Karpas-422 (cell line): ENCODE data around the gene MT1B. TPM values are rescaled to one million over a fixed set of nuclear protein-coding genes. Genes with fewer than 3 reads are reported as not detected.

ENCODE experiments used
- DNase-seq: peaks from one replicate; pipeline ENCODE4 v3.0.0-alpha.2; 2015
- H2AFZ ChIP-seq: fragments of 200-600 bp; sonication (generic); 2 replicates; pipeline ENCODE4 v1.6.1; 2014; ENCODE audit warnings: antibody characterized with exemption, low read length, mixed read lengths
- H3K27ac ChIP-seq: fragments of 200-600 bp; sonication (generic); 2 replicates; pipeline ENCODE4 v1.5.1; 2014; ENCODE audit warnings: mild to moderate bottlenecking, low read length, moderate library complexity
- H3K27me3 ChIP-seq: fragments of 200-600 bp; sonication (generic); 2 replicates; pipeline ENCODE4 v1.6.1; 2014; ENCODE audit warnings: low read length, mixed read lengths
- H3K36me3 ChIP-seq: fragments of 200-600 bp; sonication (generic); 2 replicates; pipeline ENCODE4 v1.6.1; 2014; ENCODE audit warnings: low read length, mixed read lengths; ENCODE audit not compliant: insufficient read depth
- H3K4me1 ChIP-seq: fragments of 200-600 bp; sonication (generic); 2 replicates; pipeline ENCODE4 v1.6.1; 2014; ENCODE audit warnings: mild to moderate bottlenecking, low read length, mixed read lengths
- H3K4me2 ChIP-seq: fragments of 200-600 bp; sonication (generic); 2 replicates; pipeline ENCODE4 v1.6.1; 2014; ENCODE audit warnings: low read length, low read depth, mild to moderate bottlenecking; ENCODE audit not compliant: poor library complexity, severe bottlenecking
- H3K4me3 ChIP-seq: fragments of 200-600 bp; sonication (generic); 2 replicates; pipeline ENCODE4 v1.5.1; 2014; ENCODE audit warnings: mild to moderate bottlenecking, antibody characterized with exemption, low read length, mixed read lengths
- H3K79me2 ChIP-seq: fragments of 200-600 bp; sonication (generic); 2 replicates; pipeline ENCODE4 v1.6.1; 2014; ENCODE audit warnings: mild to moderate bottlenecking, low read length, mixed read lengths
- H3K9ac ChIP-seq: fragments of 200-600 bp; sonication (generic); 2 replicates; pipeline ENCODE4 v1.6.0; 2014; ENCODE audit warnings: low read length
- H3K9me2 ChIP-seq: fragments of 200-600 bp; sonication (generic), shearing (Covaris generic); replicated peaks from 2 replicates; pipeline ENCODE4 v1.6.0; 2014; ENCODE audit warnings: mild to moderate bottlenecking, low read length, moderate library complexity; ENCODE audit not compliant: insufficient read depth
- H3K9me3 ChIP-seq: fragments of 300-700, 200-600 bp; sonication (generic); 2 replicates; pipeline ENCODE4 v1.6.1; 2014; ENCODE audit warnings: low read length, mixed read lengths
- H4K20me1 ChIP-seq: fragments of 200-600 bp; sonication (generic); 2 replicates; pipeline ENCODE4 v1.6.1; 2014; ENCODE audit warnings: mild to moderate bottlenecking, antibody characterized with exemption, low read length, low read depth; ENCODE audit not compliant: insufficient read depth
- total RNA-seq: library from RNA; depleted of rRNA; stranded (reverse); fragments of >200 nt; shearing (Covaris generic); gene quantifications from 2 replicates; pipeline ENCODE4 v1.2.3, GENCODE V29; 2014; ENCODE audit warnings: low replicate concordance

MT1B gene
- total RNA-seq, 1 experiment from 2014 or later: 2.7 TPM

DNA sequence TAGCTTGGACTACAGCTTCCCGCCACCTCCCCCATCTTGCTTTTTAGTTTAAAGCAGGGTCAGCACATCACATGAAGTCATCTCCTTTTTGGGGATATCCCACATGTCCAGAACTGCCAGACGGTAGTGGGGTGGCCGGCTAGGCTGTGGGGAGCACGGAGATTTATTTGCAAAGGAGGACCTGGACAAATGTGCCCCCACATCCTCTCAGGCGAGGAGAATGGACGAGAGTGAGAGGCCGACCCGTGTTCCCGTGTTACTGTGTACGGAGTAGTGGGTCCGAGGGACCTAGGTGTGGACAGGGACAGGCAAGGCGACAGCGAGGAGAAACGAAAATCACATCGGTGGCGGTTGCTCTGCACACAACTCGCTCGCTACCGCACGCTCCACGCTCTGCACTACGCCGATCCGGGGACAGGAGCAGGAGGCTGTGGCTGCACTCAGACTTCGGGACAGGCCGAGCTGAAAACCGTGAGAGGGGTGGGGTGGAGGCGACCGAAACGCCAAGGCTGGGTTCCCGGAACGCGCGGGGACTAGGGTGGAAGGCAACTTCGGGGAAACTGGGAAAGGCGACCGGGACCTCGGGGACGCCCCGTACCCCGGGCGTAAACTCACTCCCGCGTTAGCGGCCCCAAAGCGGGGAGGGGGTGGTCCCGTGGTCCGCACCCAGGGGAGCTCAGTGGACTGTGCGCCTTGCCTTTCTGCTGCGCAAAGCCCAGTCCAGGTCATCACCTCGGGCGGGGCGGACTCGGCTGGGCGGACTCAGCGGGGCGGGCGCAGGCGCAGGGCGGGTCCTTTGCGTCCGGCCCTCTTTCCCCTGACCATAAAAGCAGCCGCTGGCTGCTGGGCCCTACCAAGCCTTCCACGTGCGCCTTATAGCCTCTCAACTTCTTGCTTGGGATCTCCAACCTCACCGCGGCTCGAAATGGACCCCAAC is 13.6 kb upstream of the MT1B start, which contains the start of gene MT1A:
MT1A (plus strand) TSS at position 853 of the 937 bp plus-strand sequence; CDS start at position 926, 73 bp downstream.
- no peaks in the 10 kb centered on the region for H3K79me2 ChIP-seq
- no peak for DNase-seq
- H3K4me1 ChIP-seq: peaks cover 26% of the 10 kb centered on the region
- H3K9me2 ChIP-seq: no peaks in the 10 kb centered on the region
- H3K27ac ChIP-seq: no peak within 1 kb of the TSS
- no peak within 1 kb of the TSS for H3K4me2 ChIP-seq
- H3K9me3 ChIP-seq: no peaks in the 10 kb centered on the region
- H4K20me1 ChIP-seq: no peaks in the 10 kb centered on the region
- no peaks in the 10 kb centered on the region for H3K36me3 ChIP-seq
- H2AFZ ChIP-seq: no peak within 1 kb of the TSS
- H3K27me3 ChIP-seq: no peaks in the 10 kb centered on the region
- H3K9ac ChIP-seq: no peak within 1 kb of the TSS
- H3K4me3 ChIP-seq: no peak within 1 kb of the TSS

DNA sequence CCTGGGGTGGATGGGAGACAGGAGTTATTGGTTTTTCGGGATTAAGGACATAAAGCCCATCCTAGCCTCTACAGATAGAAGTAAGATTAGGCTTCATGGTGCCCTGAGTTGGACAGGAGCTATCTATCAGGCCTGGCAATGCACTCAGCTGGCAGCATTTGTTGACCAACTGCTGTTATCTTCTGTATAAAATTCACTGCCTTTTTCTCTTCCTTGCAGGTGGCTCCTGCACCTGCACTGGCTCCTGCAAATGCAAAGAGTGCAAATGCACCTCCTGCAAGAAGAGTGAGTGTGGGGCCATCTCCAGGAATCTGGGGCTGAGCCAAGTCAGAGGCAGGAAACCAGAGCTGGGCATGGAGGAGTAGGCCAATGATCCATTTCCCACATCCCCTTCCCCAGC is 12.6 kb upstream of the MT1B start:
- H4K20me1 ChIP-seq: no peaks in the 10 kb centered on the region
- H3K9me3 ChIP-seq: no peaks in the 10 kb centered on the region

DNA sequence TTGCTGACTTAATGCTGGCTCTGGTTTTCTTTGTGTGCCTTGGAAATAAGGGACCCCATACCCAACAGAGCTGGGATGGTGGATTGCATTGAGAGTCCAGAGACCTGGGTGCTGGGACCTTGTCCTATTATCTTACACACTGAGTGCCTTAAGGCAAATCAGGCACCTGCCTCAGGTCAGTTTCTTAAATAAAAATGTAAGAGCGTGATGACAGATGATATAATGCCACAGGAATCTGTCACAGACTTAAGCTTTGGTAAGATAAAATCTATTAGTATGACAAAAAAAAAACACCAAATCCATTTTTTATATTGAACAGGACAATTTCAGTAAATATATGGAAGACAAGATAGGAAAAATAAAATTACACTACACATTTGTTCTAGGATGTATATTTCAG is 11.6 kb upstream of the MT1B start:
- H3K79me2 ChIP-seq: no peaks in the 10 kb centered on the region
- no peak overlapping the region for H3K4me3 ChIP-seq
- H3K9me2 ChIP-seq: no peaks in the 10 kb centered on the region
- H3K9ac ChIP-seq: no peak overlapping the region
- H3K9me3 ChIP-seq: no peaks in the 10 kb centered on the region
- H3K4me1 ChIP-seq: peaks cover 45% of the 10 kb centered on the region
- H3K4me2 ChIP-seq: no peak overlapping the region
- no peaks in the 10 kb centered on the region for H3K27me3 ChIP-seq
- H3K36me3 ChIP-seq: no peaks in the 10 kb centered on the region
- H2AFZ ChIP-seq: no peak overlapping the region
- no peak overlapping the region for H3K27ac ChIP-seq
- no peak for DNase-seq
- no peaks in the 10 kb centered on the region for H4K20me1 ChIP-seq

More for the DNA sequence above, 12.6 kb upstream of the MT1B start:
- Histone ChIP-seq H3K9me2 (no peaks in the 10 kb centered on the region), H3K4me3 (no peak overlapping the region), H3K27me3 (no peaks in the 10 kb centered on the region), H3K4me2 (no peak overlapping the region), H3K9ac (no peak overlapping the region), H3K4me1 (peaks cover 34% of the 10 kb centered on the region), H3K79me2 (no peaks in the 10 kb centered on the region), H3K27ac (no peak overlapping the region), H2AFZ (no peak overlapping the region), H3K36me3 (no peaks in the 10 kb centered on the region)
- no peak for DNase-seq

DNA sequence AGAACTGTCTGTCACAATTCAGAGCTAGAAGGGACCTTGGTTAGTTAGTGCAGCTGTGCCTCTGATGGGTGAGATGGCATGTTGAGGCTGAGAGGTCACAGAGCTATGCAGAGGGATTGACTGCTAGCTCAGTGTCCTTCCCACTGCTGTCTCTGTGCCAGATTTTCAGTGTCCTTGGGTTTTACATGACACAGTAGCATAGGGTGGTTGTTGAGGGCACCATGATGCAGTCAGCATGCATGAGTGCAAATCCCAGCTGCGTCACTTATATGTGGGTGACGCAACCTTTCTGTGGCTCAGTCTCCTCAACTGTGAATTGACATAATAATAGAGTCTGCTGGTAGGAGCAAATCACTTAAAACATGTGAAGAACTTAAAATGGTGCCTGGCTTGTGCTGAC is 10.5 kb upstream of the MT1B start:
- Histone ChIP-seq H3K4me1 (peaks cover 56% of the 10 kb centered on the region), H3K27me3 (no peaks in the 10 kb centered on the region), H3K9ac (no peak overlapping the region), H3K27ac (no peak overlapping the region), H3K4me3 (no peak overlapping the region), H4K20me1 (no peaks in the 10 kb centered on the region), H3K9me2 (no peaks in the 10 kb centered on the region), H3K4me2 (no peak overlapping the region), H3K9me3 (no peaks in the 10 kb centered on the region), H3K79me2 (no peaks in the 10 kb centered on the region), H2AFZ (no peak overlapping the region), H3K36me3 (no peaks in the 10 kb centered on the region)
- no peak for DNase-seq

DNA sequence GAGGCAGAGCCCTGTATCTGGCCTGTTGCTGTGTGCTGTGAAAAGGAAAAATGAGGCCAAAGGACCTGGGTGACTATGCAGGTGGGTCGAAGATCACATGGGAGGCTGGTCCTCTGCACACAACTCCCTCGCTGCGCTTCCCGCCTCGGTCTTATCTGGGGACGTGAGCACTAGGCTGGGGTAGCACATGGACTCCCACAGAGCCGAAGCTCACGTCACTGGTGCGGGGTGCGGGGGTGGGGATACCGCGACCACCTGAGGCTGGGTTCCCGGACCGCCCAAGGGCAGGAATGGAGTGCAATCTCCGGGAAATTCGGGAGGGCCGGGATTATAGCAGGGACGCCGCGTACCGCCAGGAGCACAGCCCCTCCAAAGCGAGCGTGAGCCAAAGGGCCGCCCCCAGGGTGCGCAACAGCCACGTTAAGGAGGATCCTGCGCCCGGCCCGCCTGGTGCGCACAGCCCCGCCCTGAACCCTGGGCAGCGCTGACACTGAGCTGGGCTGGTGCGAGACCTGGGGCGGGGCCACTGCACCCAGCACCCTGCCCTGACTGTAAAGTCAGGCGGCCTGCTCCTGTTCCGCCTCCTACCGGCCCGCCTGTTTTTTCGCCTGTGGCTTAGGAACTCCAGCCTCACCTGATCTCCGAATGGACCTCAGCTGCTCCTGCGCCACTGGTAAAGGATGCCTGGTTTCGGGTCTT is 8.5 kb upstream of the MT1B start:
- no peaks in the 10 kb centered on the region for H3K36me3 ChIP-seq
- peak overlapping the region; percentile 66 for H3K4me2 ChIP-seq
- no peaks in the 10 kb centered on the region for H3K9me3 ChIP-seq
- H2AFZ ChIP-seq: peak overlapping the region; percentile 58; the same call in 1 of the 2 replicates
- H4K20me1 ChIP-seq: no peaks in the 10 kb centered on the region
- H3K9ac ChIP-seq: peak overlapping the region; percentile 69
- no peaks in the 10 kb centered on the region for H3K9me2 ChIP-seq
- H3K27me3 ChIP-seq: no peaks in the 10 kb centered on the region
- H3K4me3 ChIP-seq: peak overlapping the region; percentile 62
- no peak overlapping the region for H3K27ac ChIP-seq
- DNase-seq: peak; percentile 96
- no peaks in the 10 kb centered on the region for H3K79me2 ChIP-seq
- H3K4me1 ChIP-seq: peaks cover 65% of the 10 kb centered on the region

DNA sequence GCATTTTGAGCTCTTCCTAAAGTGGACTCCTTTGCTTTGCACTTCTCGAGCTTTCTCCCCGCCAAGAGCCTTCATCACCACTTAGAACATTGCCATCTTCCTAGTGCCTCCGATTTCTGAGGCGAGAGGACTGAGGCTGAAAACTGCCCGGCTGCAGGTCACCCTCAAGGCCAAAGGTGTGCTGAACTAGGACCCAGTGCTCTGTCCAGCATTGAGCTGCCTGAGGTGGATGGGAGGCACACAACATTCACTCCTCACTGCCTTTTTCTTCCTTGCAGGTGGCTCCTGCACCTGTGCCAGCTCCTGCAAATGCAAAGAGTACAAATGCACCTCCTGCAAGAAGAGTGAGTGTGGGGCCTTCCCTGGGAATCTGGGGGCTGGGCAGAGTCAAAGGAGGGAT is 7.9 kb upstream of the MT1B start:
- no peaks in the 10 kb centered on the region for H3K27me3 ChIP-seq
- H3K4me3 ChIP-seq: peak overlapping the region; percentile 62
- H3K4me2 ChIP-seq: peak overlapping the region; percentile 66
- no peaks in the 10 kb centered on the region for H3K9me3 ChIP-seq
- peak overlapping the region; percentile 50; the same call in 1 of the 2 replicates for H2AFZ ChIP-seq
- no peak for DNase-seq
- no peaks in the 10 kb centered on the region for H4K20me1 ChIP-seq
- H3K4me1 ChIP-seq: peaks cover 64% of the 10 kb centered on the region
- H3K9ac ChIP-seq: peak overlapping the region; percentile 69
- no peak overlapping the region for H3K27ac ChIP-seq
- no peaks in the 10 kb centered on the region for H3K36me3 ChIP-seq
- H3K79me2 ChIP-seq: no peaks in the 10 kb centered on the region
- H3K9me2 ChIP-seq: no peaks in the 10 kb centered on the region

DNA sequence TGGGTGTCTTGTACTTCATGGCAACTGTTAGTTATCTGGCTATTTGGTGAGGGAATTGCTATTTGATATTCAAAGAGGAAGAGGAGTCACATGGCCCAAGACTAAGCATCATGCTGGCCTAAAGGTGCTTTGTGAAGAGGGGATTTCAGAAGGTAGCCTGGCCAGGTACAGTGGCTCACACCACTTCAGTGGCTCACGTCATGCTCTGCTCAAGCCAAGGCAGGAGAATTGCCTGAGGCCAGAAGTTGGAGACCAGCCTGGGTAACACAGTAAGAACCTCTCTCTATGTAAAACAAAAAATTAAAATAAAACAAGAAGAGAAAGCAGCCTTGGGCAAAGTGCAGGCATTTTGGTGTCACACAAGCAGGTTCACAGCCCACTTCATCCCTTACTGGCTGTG is 6.4 kb upstream of the MT1B start:
- Histone ChIP-seq H2AFZ (no peak overlapping the region), H3K27ac (no peak overlapping the region), H3K36me3 (no peaks in the 10 kb centered on the region), H3K4me3 (no peak overlapping the region), H3K27me3 (no peaks in the 10 kb centered on the region), H3K4me1 (peaks cover 56% of the 10 kb centered on the region), H3K9me2 (no peaks in the 10 kb centered on the region), H3K9ac (0 out of 2 replicates have a peak overlapping the region, but pooled peaks have one; percentile 11), H3K9me3 (no peaks in the 10 kb centered on the region), H4K20me1 (no peaks in the 10 kb centered on the region), H3K79me2 (no peaks in the 10 kb centered on the region), H3K4me2 (peak overlapping the region; percentile 12)
- no peak for DNase-seq

DNA sequence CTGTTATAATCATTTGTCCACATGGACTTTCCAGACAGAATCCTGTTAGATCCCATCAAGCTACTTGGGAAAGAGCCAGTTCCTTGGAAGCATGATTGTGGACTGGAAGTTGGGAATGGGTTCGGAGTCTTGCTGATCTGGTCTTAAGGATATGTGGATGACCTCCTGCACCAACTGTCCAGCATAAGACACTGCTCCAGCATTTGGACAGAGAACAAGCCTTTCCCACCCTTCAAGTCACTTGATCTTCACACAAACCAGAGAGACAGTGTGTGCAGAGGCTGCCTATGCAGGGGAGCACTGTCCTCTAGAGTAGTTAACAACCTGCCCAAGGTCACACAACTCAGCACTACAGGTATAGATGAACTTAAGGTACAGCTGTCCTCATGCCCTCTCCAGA is 5.8 kb upstream of the MT1B start:
- Histone ChIP-seq H3K9me2 (no peaks in the 10 kb centered on the region), H3K4me3 (no peak overlapping the region), H3K9me3 (no peaks in the 10 kb centered on the region), H2AFZ (no peak overlapping the region), H3K36me3 (no peaks in the 10 kb centered on the region), H3K4me2 (peak overlapping the region; percentile 57), H3K9ac (no peak overlapping the region), H3K79me2 (no peaks in the 10 kb centered on the region), H3K27ac (no peak overlapping the region; the same call in 1 of the 2 replicates), H3K27me3 (no peaks in the 10 kb centered on the region), H3K4me1 (peaks cover 56% of the 10 kb centered on the region), H4K20me1 (no peaks in the 10 kb centered on the region)
- no peak for DNase-seq
